ENCODE measurements around the gene NPLOC4. TPM values are rescaled to one million over a fixed set of nuclear protein-coding genes. Genes with fewer than 3 reads are reported as not detected.

The NPLOC4 gene
- total RNA-seq, 1 donor from 2014 or later = 87.5 TPM

GRCh38 chr17:81666342-81667191 lies 29.7 kb upstream of the NPLOC4 start, which contains the start of the genes CCDC137 and OXLD1:
TSS of gene CCDC137 (plus strand) at chr17:81666737. CDS start at chr17:81666767, 30 bp downstream.
TSS of gene OXLD1 (minus strand) at chr17:81666605. CDS start at chr17:81666577, 28 bp downstream.
- no peaks in the 10 kb centered on the region for H3K9me3 ChIP-seq (replicated peaks)
- H3K4me3 ChIP-seq = peak within 1 kb of the TSS; percentile 95
- peaks cover 35% of the 10 kb centered on the region for H3K36me3 ChIP-seq
- peaks cover 34% of the 10 kb centered on the region for H3K4me1 ChIP-seq
- H3K27ac ChIP-seq (replicated peaks) = peak within 1 kb of the TSS; percentile 90
- no peaks in the 10 kb centered on the region for H3K27me3 ChIP-seq (ENCODE audit: low read depth)
- intact Hi-C loops (cut with micrococcal nuclease) = no loop called here
- TF ChIP-seq, protein P1, sequence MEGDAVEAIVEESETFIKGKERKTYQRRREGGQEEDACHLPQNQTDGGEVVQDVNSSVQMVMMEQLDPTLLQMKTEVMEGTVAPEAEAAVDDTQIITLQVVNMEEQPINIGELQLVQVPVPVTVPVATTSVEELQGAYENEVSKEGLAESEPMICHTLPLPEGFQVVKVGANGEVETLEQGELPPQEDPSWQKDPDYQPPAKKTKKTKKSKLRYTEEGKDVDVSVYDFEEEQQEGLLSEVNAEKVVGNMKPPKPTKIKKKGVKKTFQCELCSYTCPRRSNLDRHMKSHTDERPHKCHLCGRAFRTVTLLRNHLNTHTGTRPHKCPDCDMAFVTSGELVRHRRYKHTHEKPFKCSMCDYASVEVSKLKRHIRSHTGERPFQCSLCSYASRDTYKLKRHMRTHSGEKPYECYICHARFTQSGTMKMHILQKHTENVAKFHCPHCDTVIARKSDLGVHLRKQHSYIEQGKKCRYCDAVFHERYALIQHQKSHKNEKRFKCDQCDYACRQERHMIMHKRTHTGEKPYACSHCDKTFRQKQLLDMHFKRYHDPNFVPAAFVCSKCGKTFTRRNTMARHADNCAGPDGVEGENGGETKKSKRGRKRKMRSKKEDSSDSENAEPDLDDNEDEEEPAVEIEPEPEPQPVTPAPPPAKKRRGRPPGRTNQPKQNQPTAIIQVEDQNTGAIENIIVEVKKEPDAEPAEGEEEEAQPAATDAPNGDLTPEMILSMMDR (IDR thresholded peaks at IDR 0.05; ENCODE audit: borderline replicate concordance) = no peak
- peak; percentile 98 for DNase-seq

DNA sequence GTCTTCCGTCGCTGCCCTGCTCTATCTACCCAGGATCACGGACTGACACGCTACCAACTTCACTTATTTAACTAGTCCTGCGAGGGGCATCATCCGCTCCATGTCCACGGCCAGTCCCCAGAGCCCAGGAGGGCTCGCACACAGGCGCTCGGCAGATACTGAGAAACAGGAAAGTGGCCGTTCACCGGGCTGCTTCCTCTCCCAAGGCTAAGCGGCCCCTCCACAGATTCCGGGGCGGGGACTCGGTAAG lies 29.1 kb upstream of the NPLOC4 start:
- TF ChIP-seq, protein P1 (IDR thresholded peaks at IDR 0.05; ENCODE audit: borderline replicate concordance) = no peak
- H3K27me3 ChIP-seq (ENCODE audit: low read depth) = no peaks in the 10 kb centered on the region
- DNase-seq = no peak
- H3K4me1 ChIP-seq = peaks cover 34% of the 10 kb centered on the region
- H3K4me3 ChIP-seq = peak overlapping the region; percentile 95
- H3K9me3 ChIP-seq (replicated peaks) = no peaks in the 10 kb centered on the region
- H3K36me3 ChIP-seq = peaks cover 30% of the 10 kb centered on the region
- peak overlapping the region; percentile 90 for H3K27ac ChIP-seq (replicated peaks)
- intact Hi-C loops (cut with micrococcal nuclease) = no loop called here

DNA sequence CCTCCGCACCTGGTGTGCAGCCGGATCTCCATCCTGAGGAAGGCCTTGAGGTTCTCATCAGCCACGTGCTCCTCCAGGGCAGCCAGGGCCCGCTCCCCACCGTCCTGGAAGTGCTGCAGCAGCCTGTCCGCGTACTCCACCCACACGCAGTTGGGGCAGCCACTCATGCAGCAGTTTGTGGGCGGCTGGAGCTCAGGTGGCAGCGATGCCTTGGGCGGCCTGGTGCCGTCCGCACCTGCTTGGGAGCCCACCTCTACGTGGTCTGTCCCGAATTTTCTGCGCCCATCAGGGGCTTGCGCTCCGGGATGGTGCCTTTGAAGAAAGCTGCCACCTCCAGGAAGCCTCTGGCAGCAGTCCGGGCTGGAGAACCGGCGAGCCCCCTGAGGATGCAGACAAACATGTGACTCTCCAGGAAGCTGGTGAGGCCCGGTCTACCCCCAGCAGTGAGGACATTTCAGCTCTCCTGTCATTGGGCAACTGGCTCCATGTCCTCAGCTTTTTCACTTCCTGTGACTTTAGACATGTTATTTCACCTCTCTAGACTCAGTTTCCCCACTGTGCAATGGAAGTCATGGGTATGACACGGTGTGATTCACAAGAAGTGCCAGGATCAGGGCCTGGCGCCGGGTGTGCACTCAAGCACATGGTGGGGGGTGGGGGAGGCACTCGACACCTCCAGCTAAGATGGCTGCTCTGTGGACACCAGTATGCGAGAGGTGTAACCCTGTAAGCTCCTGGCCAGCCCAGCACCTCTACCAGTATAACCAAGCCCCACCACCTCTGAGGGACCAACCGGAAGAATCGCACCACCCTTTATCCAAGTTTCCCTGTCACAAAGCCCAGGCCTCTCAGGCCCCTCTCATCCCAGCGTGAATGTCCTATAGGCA lies 28.5 kb upstream of the NPLOC4 start:
- no peaks in the 10 kb centered on the region for H3K27me3 ChIP-seq (ENCODE audit: low read depth)
- no peak for DNase-seq
- TF ChIP-seq, protein P1 (IDR thresholded peaks at IDR 0.05; ENCODE audit: borderline replicate concordance) = no peak
- H3K4me1 ChIP-seq = peaks cover 34% of the 10 kb centered on the region
- H3K36me3 ChIP-seq = peaks cover 26% of the 10 kb centered on the region
- H3K4me3 ChIP-seq = peak overlapping the region; percentile 95
- H3K27ac ChIP-seq (replicated peaks) = peak overlapping the region; percentile 90
- no peaks in the 10 kb centered on the region for H3K9me3 ChIP-seq (replicated peaks)
- intact Hi-C loops (cut with micrococcal nuclease) = no loop called here

DNA sequence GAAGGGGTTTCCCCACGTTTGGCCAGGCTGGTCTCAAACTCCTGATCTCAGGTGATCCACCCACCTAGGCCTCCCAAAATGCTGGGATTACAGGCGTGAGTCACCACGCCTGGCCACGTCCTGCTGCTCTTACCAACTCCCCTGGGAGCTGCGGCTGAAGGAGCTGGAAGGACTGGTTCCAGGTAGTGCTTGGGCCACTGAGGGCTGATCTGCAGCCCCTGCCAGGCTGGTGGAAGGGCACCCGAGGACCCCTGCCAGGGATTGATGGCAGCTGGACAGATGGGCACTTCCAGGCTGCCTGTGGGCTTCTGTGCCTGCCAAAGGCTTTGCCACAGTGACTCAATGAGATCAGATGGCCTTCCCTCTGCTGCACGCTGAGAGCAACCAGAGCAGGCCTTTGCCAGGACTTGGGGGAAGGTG lies 27.1 kb upstream of the NPLOC4 start:
- no peak for DNase-seq
- Histone ChIP-seq H3K9me3 (replicated peaks) (no peaks in the 10 kb centered on the region), H3K4me3 (no peak overlapping the region), H3K27me3 (ENCODE audit: low read depth) (no peaks in the 10 kb centered on the region), H3K27ac (replicated peaks) (no peak overlapping the region), H3K4me1 (peaks cover 34% of the 10 kb centered on the region), H3K36me3 (peaks cover 13% of the 10 kb centered on the region)
- intact Hi-C loops (cut with micrococcal nuclease) = no loop called here
- TF ChIP-seq, protein P1 (IDR thresholded peaks at IDR 0.05; ENCODE audit: borderline replicate concordance) = no peak

- H3K36me3 ChIP-seq = peaks cover 8% of the 10 kb centered on the region
- no peak for DNase-seq
- TF ChIP-seq, protein P1 (IDR thresholded peaks at IDR 0.05; ENCODE audit: borderline replicate concordance) = no peak
- intact Hi-C loops (cut with micrococcal nuclease) = no loop called here
- no peaks in the 10 kb centered on the region for H3K27me3 ChIP-seq (ENCODE audit: low read depth)
- no peaks in the 10 kb centered on the region for H3K9me3 ChIP-seq (replicated peaks)
- peaks cover 23% of the 10 kb centered on the region for H3K4me1 ChIP-seq
- H3K4me3 ChIP-seq = no peak overlapping the region
- no peak overlapping the region for H3K27ac ChIP-seq (replicated peaks)
Observed at GRCh38 chr17:81662002-81662401, 25.1 kb upstream of the NPLOC4 start.
